ENCODE results near the gene DUSP5.

DUSP5 gene

DNA sequence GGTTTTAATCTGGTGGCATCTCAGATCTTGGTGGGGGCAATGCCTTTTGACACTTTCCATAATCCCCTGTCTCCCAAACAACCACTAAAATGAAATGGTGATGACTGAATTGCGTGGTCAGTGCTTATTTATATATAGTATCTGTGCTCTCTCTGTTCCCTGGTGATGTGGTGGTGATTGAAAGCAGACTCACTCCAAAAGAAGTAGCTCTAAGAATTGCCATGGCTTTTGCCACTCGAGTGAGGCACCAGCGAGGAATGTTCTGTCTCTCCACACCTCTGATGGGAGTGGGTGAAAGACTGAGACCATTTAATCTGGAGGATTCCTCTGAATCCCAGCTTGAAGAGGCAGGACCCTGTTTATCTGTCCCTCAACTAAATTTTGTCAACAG is 2.8 kb downstream of the DUSP5 start:
- no peak for DNase-seq (ENCODE audit: low read depth)

DNA sequence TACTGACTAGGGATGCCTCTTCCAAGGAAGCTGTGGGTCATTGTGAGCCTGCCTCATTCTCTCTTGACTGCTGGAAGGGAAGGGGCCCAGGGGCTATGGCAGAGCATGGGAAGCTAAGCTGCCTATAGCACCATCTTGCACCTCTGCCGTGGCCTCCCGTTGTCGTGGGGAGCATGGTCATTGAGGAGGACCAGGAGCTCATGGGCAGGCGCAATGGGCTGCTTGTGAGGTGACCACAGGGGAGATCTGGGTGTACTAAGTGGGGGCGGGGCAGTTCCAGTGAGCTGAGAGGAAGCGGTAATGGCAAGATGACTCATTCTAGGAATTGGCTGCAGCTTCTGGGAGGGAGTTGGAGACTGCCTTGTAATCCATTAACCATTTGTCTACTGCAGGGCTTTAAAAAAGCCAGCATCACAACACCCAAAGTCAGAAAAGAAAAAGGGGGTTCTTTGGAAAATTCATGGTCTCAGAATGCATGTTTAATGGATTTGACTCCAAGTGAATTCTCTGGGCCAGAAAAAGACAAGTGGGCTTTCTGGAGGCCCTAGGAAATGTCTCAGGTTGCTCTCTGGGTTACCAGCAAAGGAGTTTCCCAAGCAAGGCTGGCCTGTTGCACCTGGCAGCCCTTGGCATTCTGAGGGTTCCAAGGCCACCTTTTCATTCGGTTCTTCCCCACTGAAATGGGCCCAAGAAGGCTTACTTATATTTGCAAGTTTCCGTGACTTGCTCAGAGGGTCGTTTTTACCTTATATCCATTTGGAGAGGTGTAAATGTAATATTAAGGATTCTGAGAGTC is 3.6 kb downstream of the DUSP5 start:
- DNase-seq (ENCODE audit: low read depth): no peak

DNA sequence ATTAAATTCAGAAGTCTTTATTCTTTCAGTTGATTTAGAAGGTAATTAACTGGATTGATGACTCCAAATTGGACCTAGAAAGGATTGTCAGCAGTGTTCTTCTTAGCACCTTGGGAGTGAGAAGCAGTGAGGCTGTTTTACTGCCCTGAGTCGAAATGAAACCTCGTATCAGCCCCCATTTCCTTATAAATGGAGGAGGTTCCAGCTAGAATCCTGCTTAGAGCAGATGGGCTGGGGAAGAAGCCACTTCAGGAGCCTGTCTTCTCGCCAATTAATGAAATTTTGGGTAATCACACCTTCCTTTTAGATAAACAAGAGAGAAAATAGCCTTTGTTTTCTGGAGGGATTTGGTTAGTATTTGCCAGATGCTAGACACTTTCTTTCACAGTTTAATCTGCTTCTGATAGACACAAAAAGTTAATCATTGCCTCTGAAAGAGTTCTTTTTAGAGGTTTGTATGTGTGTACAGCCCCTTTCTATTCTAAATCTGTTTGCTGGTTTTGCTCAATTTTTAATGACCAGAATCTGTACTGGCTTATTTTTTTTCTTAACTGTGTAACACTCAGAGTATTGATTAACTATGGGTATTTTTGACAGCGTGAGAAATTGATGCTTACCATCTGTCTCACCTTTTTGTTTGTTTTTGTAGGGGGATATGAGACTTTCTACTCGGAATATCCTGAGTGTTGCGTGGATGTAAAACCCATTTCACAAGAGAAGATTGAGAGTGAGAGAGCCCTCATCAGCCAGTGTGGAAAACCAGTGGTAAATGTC is 4.6 kb downstream of the DUSP5 start:
- no peak for DNase-seq (ENCODE audit: low read depth)

DNA sequence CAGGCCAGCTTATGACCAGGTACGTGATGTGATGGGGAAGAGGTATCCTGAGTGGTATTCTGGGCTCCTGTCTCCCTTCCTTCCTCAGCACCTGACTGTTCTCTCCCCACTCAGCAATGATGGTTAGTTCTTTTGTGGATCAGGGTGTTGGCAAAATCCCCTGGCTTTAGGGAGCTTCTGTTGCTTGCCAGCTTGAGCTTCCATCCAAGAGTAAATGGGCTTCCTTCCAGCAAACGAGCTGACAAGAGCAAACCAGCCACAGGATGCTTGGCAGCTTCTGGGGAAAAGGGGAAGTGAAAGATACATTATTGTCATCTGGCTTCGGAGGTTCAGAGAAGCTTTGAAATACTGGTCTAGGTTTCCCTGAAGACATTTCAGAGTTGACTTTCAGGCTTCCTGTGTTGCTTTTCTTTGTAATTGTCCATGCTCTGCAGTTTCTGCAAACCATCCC is 5.2 kb downstream of the DUSP5 start:
- DNase-seq (ENCODE audit: low read depth): no peak

DNA sequence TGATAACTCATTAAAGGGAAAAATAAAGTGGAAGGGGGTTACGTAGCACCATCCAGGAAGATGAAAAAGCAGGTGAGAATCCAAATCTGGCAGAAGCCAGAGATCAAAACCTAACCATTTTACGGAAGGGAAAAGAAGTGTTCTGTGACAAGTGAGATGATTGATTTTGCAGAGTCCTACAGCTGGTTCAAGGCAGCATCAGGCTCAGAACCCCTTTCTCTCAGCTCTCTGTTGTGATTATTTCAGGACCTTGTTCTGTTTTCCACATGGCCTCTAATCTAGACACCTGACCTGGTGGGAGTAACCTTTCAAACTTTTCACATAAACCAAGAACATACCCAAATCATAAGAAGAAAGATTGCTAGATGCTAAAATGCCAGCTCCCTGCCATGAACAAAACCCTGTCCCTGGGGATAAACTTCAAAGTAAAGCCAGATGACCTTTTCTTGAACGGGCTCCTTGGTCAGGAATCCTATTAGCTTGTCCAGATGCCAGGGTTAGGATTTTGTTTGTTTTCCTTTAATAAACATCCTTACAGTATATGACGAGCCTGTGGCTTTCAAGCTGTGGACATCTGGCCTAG is 5.9 kb downstream of the DUSP5 start:
- DNase-seq (ENCODE audit: low read depth): no peak

DNA sequence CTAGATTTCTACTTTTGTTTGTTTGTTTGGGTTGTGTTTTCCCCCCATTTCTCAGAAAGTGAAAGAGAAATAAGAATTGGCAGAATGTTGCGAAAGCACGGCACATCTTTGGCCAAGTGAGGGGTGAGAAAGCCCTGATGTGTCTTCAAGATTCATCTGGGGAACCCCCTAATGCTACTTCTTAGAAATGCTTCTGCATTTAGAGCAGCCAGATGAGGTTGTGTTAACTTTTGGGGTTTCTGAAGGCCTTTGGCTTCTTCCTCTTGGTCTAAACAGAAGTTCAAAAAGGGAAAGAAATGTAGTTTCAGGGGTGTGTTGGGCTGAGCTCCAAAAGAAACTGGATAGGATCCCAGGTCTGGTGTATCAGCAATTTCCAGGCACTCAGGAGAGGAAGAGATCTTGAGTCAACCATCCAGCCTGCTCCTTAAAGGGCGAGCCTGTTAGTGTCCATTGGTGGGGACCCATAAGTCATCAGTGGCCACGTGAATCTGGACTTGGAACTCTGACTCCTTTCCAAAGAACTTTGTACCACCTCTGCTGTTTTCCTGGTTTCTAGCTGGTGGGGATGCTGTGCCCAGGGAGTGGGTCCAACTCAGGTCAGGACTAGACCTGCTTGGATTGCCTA is 6.5 kb downstream of the DUSP5 start:
- DNase-seq (ENCODE audit: low read depth): no peak

DNA sequence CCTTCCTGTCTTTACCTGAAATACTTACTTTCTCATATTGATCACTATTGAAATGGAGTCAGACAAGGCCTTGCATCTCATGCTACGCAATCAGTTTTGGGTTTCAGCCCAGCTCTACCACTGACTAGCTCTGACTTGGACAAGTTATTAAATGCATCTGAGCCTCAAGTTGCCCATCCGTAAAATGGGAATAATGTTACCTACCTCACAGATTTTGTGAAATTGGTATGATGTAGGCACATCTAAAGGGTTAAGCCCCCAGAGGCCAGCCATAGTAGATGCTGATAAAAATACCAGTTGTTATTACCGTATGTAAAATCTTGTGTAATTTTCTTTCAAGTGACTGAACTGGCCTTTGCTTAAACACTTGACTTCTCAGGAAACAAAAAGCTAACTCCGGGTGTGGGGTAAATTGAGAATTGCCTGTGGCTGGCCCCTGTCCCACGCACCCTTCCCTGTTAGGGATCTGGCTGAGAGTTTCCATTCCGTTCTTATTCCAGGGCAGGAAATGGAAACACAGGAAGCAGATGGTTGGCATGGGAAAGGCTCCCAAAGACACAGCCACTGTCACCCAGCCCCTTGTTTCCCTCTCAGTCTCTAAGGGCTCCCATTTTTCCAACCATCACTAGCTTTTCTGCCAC is 7.5 kb downstream of the DUSP5 start:
- DNase-seq (ENCODE audit: low read depth): no peak

DNA sequence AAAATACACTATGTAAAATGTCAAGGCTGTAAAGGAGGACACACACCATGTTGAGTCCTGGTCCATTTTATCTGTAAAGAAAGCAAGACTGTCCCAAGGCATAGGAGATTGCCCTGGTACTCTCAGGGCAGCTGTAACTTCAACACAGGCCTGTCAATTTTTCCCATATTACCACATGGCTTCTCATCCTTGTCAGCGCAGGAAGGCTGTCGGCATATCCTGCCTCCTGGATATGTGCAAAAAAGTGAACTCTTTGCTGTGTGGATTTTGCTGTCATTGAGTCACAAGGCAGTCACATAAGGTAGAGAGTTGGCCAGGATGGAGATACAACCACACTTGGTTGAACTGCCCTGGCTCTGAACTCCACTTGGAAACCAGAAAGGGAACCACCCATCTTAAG is 8.7 kb downstream of the DUSP5 start:
- DNase-seq (ENCODE audit: low read depth): no peak

DNA sequence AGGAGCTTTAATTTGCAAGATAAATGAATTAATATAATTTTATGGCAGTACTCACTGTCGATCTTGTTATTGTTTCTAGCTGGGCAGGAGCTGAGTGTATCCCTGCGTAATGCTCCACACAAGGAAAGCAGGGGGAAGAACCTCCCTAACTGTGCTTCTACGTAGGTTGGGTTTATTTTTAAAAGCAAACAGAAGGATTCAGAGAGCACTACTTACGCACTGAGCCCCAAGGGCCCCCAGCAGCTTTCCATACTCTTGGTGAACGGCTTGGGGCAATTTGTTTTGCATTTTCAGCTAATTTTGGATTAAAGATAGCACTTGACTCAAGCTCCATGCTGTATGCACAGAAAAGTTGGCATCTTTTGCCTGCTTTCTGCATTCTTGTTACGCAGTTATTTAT is 9.6 kb downstream of the DUSP5 start:
- no peak for DNase-seq (ENCODE audit: low read depth)

DNA sequence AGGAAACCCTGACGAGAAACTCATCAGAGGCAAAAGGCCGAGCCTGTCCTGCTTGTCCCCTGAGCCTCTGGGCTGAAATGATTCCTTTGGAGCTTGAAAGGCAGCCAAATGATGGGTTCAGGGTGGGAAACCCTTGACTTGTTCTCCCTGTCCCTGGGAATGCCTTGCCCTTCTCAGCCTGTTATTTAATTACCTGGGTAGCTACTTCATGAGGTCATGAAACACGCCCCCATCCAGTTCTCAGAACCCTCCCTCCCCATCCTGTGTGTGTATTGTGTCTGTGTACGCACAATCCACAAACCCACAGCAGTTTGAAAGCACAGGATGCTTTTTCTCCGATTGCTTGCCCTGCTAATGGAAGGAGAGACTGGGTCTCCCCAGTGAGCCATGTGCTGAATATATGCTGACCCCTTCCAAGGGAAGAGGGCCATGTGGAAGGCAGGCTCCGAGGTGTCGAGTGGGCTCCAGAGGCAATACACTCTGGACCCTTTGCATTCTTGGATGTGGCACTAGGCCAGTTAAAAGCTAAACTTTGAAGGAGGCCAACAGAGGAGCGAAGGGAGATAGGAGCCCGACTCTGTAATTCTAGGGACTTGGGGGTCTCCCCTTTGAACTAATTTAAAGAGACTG is 10.6 kb downstream of the DUSP5 start:
- no peak for DNase-seq (ENCODE audit: low read depth)

DNA sequence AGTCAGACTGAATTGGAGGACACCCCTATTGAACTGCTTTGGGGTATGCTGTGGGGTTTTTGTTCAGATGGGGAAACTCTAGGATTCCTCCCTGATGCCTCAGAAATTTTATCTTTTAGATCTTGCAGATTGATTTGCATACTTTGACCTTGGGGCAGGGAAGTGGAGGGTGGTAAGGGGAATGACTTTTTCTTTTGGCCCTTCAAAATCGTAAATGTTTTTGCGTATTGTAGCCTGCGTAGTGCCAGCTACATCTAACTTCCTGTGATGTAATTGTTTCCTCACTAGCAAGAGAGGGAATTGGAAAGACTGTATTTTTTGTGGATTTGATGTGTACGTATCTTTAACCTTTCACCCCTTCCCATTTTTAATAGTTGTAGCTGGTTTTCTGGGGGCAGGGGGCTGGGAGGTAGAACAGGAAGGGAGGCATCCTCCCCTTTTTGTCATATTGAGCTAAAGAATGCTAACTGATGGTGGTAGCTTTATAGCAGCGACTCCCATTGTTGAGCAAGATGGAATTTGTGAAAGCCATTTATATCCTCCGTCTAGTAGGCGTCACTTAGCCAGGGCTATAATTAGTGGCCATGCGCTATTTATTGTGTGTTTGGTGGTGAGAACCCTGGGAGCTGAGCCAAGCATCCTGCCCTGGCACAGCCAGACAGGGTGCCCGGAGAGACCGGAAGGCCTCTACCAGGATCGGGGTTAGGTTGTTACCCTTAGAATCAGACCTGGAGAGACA is 11.3 kb downstream of the DUSP5 start:
- no peak for DNase-seq (ENCODE audit: low read depth)

DNA sequence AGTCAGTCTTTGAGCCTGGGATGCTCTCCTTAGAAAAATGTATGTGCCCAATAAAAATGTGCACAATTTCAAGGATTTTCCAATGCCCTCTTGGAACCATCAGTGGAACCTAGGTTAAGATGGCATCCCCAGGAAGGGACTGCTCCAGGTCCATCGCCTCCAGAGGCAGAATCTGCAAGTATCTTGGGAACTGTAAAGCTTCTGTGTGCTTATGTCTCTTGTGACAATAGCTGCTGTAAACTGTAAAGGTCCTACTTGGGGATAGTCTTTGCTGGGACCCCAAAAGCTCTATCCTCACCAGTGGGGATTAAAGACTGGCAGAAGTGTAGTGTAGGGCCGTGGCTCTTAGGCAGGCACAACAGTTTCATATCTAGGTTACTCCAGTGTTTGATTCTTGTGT is 11.9 kb downstream of the DUSP5 start:
- no peak for DNase-seq (ENCODE audit: low read depth)

DNA sequence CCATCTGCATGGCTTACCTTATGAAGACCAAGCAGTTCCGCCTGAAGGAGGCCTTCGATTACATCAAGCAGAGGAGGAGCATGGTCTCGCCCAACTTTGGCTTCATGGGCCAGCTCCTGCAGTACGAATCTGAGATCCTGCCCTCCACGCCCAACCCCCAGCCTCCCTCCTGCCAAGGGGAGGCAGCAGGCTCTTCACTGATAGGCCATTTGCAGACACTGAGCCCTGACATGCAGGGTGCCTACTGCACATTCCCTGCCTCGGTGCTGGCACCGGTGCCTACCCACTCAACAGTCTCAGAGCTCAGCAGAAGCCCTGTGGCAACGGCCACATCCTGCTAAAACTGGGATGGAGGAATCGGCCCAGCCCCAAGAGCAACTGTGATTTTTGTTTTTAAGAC is 12.4 kb downstream of the DUSP5 start:
- DNase-seq (ENCODE audit: low read depth): no peak

DNA sequence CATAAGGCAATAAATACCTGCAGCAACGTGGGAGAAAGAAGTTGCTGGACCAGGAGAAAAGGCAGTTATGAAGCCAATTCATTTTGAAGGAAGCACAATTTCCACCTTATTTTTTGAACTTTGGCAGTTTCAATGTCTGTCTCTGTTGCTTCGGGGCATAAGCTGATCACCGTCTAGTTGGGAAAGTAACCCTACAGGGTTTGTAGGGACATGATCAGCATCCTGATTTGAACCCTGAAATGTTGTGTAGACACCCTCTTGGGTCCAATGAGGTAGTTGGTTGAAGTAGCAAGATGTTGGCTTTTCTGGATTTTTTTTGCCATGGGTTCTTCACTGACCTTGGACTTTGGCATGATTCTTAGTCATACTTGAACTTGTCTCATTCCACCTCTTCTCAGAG is 13.0 kb downstream of the DUSP5 start:
- DNase-seq (ENCODE audit: low read depth): no peak

DNA sequence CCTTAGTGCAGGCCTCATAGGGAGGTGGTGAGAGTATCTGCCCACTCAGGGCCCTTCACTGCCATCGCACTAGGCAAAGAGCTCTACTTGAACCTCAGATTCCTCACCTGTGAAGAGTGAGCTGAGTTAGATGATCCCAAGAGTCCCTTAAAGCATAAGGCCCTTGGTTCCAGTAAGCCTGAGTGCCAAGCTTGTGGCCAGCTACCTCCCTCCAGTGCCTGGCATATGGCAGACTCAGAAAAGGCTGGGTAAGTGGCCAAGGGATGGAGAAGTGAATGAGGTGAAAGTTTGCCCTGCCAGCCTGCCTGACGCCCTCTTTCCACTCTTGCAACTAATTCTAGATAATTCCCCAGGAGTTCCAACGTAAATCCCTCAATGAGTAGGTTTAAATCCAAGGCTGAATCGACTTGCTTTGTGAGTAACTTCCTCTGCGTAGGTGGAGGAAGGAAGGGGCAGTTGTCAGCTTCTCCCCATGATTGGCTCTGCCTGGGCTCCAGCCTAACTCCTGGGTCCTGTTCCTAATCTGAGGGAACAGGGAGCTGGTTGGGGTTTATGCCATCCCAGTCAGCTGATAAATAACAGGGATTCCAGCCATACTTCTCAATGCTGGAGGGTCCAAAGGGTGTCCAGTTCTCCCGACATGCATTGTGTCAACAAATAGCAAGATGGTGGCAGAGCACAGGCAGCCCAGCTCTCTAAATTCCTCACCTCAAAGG is 14.2 kb downstream of the DUSP5 start:
- DNase-seq (ENCODE audit: low read depth): no peak

DNA sequence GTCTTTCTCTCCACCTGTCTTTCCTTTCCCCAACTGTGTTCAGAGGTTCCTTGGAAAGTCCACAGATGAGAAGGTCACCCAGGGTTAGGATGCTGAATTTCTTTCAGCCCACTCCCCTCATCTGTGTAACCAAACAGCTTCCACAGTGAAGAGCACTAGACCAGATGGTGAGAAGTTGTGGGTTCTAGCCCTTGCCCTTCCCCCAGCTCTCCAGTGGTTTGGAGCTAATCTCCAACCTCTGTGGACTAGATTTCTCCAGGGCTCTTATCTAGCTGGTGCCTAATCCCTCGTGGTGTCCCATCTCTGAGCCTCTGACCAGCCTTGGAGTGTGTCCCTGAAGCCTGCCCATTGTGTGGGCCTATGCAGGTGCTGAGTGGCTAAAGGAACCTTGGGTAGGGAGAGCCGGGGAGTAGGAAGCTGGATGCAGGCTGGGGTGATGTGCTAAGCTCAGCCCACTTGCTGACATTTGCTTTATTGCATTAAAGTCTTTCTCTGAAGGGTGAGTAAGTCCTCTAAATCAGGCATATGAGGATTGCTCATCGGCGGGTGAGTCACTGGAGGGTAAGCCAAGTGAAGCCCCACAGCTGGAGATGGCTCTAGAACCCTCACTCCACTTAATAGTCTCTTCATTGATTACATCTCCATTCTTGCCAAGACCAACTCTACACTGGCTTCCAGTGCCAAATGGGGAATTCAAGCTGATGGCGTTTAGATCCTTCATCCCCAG is 14.9 kb downstream of the DUSP5 start:
- no peak for DNase-seq (ENCODE audit: low read depth)

DNA sequence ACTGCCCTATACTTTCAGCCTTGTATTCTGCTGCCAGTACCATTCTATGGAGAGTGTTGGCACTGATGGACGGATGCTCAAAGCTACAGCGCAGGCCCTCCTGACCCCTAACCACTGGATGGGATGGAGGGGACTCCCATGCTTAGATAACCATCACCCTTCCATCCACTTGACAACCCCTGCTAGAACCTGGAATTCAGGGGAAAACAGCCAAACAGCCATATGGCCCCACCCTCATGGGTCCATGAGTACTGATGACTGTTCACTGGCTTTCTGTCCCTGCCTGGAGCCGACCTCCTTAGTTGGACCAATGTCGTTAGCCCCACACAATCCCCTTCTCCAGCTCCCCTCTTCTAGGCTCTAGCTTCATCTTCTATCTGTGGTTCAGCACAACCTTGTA is 16.2 kb downstream of the DUSP5 start:
- DNase-seq (ENCODE audit: low read depth): no peak

DNA sequence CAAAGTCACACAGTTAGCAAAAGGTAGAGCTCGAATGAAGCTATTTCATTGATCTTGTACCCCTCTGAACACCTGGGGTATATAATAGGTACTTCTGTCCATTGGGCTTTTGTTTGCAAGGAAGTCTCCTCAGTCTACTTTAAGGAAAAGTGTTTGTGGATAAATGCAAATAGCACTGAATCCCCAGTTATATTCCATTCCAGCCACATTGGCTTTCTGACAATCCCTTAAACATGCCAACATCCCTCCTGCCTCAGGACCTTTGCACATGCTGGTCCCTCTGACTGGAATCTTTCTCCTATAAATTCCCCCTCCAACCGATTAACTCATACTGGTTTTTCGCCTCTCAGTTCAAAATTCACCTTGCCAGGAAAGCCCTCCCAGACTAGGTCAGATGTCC is 17.1 kb downstream of the DUSP5 start:
- DNase-seq (ENCODE audit: low read depth): no peak

DNA sequence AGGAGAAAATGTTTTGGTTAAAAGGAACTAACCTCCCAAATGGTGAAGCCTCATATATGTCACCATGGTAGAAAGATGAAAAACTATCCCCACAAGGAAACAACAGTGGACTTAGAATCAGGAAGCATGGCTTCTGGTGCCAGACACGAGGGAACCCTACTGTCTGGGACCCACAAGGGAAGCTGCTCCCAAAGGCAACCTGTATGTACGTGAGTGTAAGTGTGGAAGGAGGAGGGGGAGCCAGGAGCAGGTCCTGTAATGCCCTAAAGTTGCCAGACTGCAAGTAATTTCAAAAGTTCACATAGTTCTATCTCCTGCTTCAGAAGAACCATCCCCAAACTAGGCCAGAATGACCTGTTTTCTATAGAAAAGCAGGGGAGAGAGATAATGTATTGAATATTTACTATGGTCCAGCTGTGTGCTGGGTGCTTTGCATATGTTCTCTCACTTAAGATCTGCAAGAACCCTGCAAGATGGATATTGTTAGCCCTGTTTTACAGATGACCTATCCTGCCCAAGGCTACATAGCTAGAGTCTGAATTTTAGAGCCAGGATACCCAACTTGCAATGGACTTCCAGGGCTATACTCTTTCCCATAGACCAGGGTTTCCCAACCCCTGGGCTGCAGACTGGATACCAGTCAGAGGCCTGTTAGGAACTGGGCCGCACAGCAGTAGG is 19.2 kb downstream of the DUSP5 start:
- no peak for DNase-seq (ENCODE audit: low read depth)

Data from CMK (cell line).